Thyroid gland (tissue), 4 donors: ENCODE measurements around the gene UBXN10.

Experiments
- CTCF ChIP-seq, 6 experiments: fragments of 200-600 bp in 3 of 6; fragments of 450-650 bp in 3 of 6; sonication (generic) in 3 of 6; IDR thresholded peaks; one replicate each; pipeline ENCODE4 v1.5.1; 2016 to 2019; ENCODE audit warnings: antibody characterized with exemption in 6 of 6, mild to moderate bottlenecking in 2 of 6, inconsistent platforms in 1 of 6, moderate library complexity in 1 of 6
- POLR2A ChIP-seq, 2 donors: fragments of 450-650 bp; IDR thresholded peaks; one replicate each; pipeline ENCODE4 v1.6.1; 2017; ENCODE audit warnings: antibody characterized with exemption in 2 of 2, mild to moderate bottlenecking in 2 of 2, moderate library complexity in 1 of 2

- no peak for TF ChIP-seq CTCF (IDR thresholded peaks at IDR 0.05)
- no peak for TF ChIP-seq POLR2A (IDR thresholded peaks at IDR 0.05)
Observed at GRCh38 chr1:20195462-20195780, 9.5 kb downstream of the UBXN10 start.
